Measurements from ENCODE around the gene ACSL1.
"Not testable (repeated sequence)": the region's sequence is repeated elsewhere in the genome, so short reads cannot be mapped to it uniquely, and the experiment has no call there.

Gene ACSL1

DNA sequence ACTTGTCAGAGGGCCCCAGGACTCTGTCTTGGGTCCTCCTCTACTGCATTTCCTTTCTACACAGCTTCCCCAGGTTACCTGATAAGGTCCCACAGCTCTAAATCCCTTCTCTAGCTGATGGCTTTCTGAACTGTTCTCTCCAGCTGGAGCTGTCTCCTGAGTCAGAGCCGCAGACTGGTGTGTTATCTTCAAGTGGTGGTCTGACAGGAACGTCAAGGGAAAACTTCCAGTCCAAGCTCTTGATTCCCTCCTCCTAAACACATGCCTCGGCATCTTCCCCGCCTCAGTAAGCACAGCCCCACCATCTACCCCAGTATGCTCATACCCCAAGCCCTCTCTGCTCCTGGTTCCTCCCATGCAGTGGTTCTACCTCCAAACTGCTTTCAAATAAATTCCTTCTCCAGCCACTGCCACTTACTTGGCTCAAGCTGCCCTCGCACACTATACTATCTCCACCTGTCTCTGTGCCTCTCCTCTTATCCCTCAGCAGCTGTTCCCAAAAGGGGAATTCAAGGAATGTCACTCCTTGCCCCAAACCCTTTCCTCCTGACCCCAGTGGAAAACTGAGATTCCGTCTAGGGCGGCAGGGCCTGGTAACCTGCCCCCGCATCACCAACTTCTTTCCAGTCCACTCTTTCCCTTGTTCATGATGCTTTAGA is 74.7 kb downstream of the ACSL1 start:
- no peak for DNase-seq

DNA sequence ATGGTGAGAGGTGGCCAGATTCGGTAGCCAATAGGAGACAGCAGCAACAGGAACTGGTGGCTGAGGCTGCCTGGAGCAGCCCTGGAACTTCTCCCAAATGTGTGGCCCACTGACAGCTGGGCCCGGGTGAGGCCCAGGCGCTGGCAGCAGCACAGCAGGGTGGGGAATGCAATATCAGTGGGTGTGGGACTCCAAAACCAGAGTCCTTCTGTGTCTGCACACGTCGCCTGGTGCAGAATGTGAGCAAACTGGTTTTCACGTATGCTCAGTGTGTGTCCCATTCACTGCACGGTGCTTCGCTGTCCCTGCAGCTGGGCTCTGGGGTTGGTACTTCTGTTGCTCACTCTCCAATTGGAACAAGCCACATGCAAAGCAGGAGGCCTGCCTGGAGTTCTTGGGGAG is 77.5 kb downstream of the ACSL1 start:
- DNase-seq = no peak

DNA sequence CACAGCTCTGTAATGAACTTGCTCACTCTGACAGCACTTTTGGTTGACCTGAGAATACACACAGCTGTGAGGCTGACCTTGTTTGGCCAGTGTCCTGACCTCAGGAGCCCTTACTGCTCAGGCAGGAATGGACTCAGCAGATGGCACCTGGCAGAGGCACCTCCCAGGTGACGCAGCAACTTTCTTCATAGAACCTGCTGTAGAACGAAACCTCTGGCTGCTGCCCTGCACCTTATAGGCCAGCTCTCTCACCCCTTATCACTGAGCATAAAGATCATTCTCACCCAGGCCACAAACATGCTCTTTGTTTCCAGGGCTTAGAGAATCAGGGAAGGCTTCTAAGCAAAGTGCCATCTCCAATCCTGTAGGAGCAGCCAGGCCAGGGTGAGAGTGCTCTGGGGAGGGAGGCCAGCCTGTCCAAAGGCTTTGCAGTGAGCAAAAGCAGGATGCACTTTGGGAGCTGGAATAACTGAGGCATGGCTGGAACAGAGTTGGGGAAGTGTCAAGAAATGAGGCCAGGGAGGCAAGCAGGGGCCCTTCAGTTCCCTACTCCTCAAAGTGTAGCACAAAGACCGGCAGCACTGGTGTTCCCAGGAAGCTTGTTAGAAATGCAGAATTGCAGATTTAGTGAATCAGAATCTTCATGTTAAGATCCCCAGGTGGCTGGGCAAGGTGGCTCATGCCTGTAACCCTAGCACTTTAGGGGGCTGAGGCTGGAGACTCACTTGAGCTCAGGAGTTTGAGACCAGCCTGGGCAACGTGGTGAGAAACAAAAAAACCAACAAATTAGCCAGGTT is 78.5 kb downstream of the ACSL1 start:
- DNase-seq = no peak

- DNase-seq = peak; percentile 5
Measured at GRCh38 chr4:184745831-184746795, 79.7 kb downstream of the ACSL1 start.

DNA sequence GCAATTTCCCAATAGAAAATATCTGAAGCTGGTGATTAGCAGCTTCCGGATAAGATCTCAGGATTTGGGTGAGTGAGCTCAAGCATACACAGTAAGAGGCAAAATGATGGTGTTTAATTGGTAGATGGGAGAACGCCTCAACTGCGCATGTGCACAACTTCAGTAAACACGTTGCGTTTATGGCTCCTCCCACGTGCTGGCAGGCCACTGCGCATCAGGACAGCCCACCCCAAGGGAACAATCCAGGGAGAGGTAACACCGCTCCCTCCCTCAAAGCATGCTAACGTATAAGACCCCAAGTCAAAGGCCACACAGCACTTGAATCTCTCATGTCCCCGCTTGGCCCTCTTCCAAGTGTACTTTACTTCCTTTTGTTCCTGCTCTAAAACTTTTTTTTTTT is 81.5 kb downstream of the ACSL1 start:
- no peak for DNase-seq

- no peak for DNase-seq
Measured at GRCh38 chr4:184743650-184744049, 82.1 kb downstream of the ACSL1 start.

GRCh38 chr4:184741651-184742050 is 84.1 kb downstream of the ACSL1 start:
- DNase-seq = not testable (repeated sequence)

- no peak for DNase-seq
Measured at GRCh38 chr4:184740980-184741391, 84.8 kb downstream of the ACSL1 start.

DNA sequence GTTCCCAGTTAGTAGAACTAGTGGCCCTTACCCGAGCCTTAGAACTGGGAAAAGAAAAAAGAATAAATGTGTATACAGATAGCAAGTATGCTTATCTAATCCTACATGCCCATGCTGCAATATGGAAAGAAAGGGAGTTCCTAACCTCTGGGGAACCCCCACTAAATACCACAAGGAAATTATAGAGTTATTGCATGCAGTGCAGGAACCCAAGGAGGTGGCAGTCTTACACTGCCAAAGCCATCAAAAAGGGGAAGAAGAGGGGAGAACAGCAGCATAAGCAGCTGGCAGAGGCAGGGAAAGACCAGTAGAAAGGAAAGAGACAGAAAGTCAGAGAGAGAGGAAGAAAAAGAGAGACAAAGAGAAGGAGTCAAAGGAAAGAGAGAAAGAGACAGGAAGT is 86.2 kb downstream of the ACSL1 start:
- not testable (repeated sequence) for DNase-seq

DNA sequence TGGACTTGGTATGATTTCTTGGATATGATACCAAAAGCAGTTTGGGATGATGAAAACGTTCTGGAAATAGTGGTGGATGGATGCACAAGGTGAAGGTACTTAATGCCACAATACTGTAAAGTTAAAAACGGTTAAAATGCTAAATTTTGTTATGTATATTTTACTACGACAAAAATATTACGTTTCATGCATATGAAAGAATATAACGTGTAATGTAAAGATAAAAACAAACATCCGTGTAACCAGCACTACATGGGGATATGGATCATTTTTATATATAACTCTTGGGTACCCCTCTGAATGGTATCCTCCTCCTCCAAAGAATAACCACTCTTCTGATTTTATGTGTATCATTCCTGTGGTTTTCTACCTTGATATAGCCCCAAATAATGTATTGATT is 91.0 kb downstream of the ACSL1 start:
- DNase-seq = no peak

GRCh38 chr4:184733654-184734524 is 91.9 kb downstream of the ACSL1 start, which contains the start of gene CENPU:
Gene CENPU, minus strand, starts transcription at chr4:184734096. Its CDS starts 34 bp downstream, at chr4:184734062.
- peak; percentile 91 for DNase-seq

DNA sequence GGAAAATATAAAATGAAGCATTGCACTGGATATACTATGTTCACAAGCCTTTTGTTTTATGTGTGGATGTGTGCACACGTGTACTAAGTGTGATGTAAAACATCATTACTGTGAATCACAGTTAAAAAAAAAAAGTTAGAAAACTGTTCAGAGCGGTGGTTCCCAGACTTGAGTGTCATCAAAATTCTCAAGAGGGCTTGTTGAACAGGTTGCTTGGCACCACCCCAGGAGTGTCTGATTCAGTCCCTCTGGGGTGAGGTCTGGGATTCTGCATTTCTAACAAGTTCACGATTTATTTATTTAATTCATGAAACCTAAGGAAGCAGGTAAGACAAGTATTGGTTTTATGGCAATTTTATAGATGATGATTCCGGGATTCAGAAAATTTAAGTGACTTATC is 93.6 kb downstream of the ACSL1 start:
- DNase-seq = no peak

DNA sequence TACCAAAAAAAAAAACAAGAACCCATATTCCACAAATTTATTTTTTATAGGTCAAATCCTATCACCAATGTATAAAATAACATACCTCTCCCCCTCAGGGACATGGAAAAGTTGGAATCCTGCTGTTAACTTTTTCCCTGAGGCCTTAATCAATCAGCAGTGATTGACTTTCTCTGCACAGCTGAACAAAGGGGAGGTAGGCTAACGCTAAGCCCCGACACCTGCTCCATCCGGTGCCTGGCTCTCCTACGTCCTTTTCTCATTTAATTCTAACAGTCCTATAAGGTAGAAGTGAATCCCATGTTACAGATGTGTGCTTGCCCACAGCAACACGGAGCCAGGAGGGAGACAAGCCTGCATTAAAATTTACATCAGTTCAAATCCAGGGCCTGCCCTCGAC is 94.7 kb downstream of the ACSL1 start:
- no peak for DNase-seq

GRCh38 chr4:184729946-184730345 is 95.8 kb downstream of the ACSL1 start:
- no peak for DNase-seq

GRCh38 chr4:184728858-184729257 is 96.9 kb downstream of the ACSL1 start:
- DNase-seq = no peak

DNA sequence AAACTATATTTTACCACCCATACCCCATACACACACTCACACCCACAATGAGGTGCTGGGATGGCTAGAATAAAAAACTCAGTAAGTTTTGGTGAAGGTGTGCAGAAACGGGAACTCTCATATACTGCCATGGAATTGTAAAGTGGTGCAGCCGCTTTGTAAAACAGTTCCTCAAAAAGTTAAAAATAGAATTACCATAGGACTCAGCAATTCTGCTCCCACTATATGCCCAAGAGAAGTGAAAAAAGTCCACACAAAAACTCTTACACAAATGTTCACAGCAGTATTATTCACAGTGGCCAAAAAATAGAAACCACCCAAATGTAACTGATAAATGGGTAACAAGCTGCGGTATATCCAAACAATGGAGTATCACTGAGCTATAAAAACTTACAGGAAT is 98.3 kb downstream of the ACSL1 start:
- no peak for DNase-seq

- DNase-seq = no peak
Measured at GRCh38 chr4:184722798-184723197, 103.0 kb downstream of the ACSL1 start.

GRCh38 chr4:184721254-184721653 is 104.5 kb downstream of the ACSL1 start:
- DNase-seq = no peak

- no peak for DNase-seq
Measured at GRCh38 chr4:184719407-184719806, 106.4 kb downstream of the ACSL1 start.

DNA sequence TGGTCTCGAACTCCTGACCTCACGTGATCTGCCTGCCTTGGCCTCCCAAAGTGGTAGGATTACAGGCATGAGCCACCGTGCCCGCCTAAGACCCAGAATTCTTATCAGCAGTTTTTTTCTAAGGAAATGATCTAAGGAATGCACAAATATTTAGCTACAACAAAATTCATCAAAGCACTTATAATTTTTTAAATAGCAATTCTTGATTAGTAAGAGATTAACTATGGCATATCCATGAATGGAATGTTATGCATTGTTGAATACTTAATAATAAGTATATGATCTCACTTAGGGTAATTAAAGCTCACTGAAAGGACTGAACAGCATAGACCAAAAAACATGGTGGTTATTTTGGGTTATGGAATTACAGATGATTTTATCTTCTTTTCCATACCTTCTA is 110.2 kb downstream of the ACSL1 start:
- no peak for DNase-seq

DNA sequence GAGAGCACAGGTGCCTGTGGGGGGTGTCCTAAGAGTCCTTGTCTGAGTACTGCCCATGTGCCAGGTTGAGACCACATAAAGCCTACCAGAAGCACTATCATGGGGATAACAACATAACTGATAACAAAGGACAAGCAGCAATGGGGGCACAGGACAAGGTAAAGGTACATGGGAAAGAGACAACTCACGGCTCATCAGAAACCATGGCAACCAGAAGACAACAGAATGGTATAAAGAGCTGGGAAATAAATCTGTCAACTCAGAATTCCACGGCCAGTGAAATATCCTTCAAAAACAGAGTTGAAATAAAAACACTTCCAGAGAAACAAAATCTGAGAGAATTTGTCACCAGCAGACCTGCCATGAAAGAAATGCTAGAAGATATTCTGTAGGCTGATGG is 111.9 kb downstream of the ACSL1 start:
- no peak for DNase-seq

DNA sequence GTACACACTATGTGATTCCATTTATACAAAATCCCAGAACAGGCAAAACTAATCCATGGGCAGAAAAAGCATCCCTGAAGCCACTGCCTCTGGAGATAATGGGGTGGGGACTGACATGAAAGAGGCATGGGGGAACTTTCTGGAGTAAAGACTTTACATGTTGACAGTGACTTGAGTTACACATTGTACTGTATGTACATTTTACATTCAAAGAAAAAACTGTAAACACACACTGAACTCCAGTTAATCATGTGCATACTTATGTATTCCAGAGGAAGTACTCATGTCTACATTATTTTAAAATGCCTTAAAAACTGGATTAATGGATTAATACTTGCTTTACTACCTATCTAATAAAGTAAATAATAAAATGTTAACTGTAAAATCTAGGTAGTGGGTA is 113.4 kb downstream of the ACSL1 start:
- no peak for DNase-seq

All from NK-92 treated with Interleukin-12 subunit alpha and Interleukin-12 subunit beta, amount 100 ng/mL, for 24 hours (cell line).